Naive thymus-derived CD4-positive, alpha-beta T cell (primary cell): ENCODE results near the gene UGT2B15. TPM values are rescaled to one million over a fixed set of nuclear protein-coding genes. Genes with fewer than 3 reads are reported as not detected.
"Not testable (repeated sequence)": the region's sequence is repeated elsewhere in the genome, so short reads cannot be mapped to it uniquely, and the experiment has no call there.

Experiments used
- ATAC-seq: fragments of 150-1000 bp; cut with Tn5 transposase; 2 replicates; pipeline ENCODE4 v1.10.0; 2021; ENCODE audit warnings: mild to moderate bottlenecking, moderate library complexity
- CTCF ChIA-PET: fragments of 350-600 bp; sonication (Branson Sonifier 250); formaldehyde crosslinking; loops from one replicate; lab custom pipeline; 2021; ENCODE audit warnings: antibody characterized with exemption; lab: Charles Lee
- POLR2A ChIA-PET: fragments of 350-600 bp; sonication (Branson Sonifier 250); formaldehyde crosslinking; loops from one replicate; lab custom pipeline; 2021; ENCODE audit warnings: antibody characterized with exemption, inconsistent platforms; lab: Charles Lee
- DNase-seq, 9 donors: peaks; one replicate each; pipeline versions ENCODE4 v3.0.0 to v3.0.0-alpha.2; 2020 to 2022; ENCODE audit warnings: mixed read lengths in 1 of 9
- H3K27ac ChIP-seq: one replicate; pipeline ENCODE4 v1.7.0; 2013; ENCODE audit warnings: mild to moderate bottlenecking, low read depth, low read length, moderate library complexity
- H3K27me3 ChIP-seq, 2 donors: one replicate each; pipeline ENCODE4 v1.7.0; 2013; ENCODE audit warnings: low read length in 2 of 2, mild to moderate bottlenecking in 2 of 2, moderate library complexity in 2 of 2; ENCODE audit not compliant: control insufficient read depth in 2 of 2, insufficient read depth in 2 of 2
- H3K36me3 ChIP-seq, 3 experiments: 1 replicate in 2 of 3; 2 replicates in 1 of 3; pipeline ENCODE4 v1.7.0; 2013; ENCODE audit warnings: low read length in 3 of 3, mild to moderate bottlenecking in 3 of 3, moderate library complexity in 1 of 3; ENCODE audit not compliant: insufficient read depth in 3 of 3, control insufficient read depth in 2 of 3
- H3K4me1 ChIP-seq, 2 donors: one replicate each; pipeline ENCODE4 v1.7.0; 2013; ENCODE audit warnings: low read length in 2 of 2, mild to moderate bottlenecking in 2 of 2, moderate library complexity in 1 of 2; ENCODE audit not compliant: control insufficient read depth in 2 of 2, insufficient read depth in 2 of 2
- H3K4me3 ChIP-seq: 2 replicates; pipeline ENCODE4 v1.7.0; 2013; ENCODE audit warnings: mild to moderate bottlenecking, low read length
- H3K9me3 ChIP-seq, 3 experiments: 1 replicate in 2 of 3; 2 replicates in 1 of 3; pipeline ENCODE4 v1.7.0; 2013; ENCODE audit warnings: low read length in 3 of 3; ENCODE audit not compliant: control insufficient read depth in 2 of 3
- H3K27ac Mint-ChIP-seq, 9 donors: one replicate each; pipeline ENCODE4 v1.8.0; 2020 to 2022; ENCODE audit warnings: mixed read lengths in 9 of 9, mild to moderate bottlenecking in 8 of 9, moderate library complexity in 5 of 9, inconsistent platforms in 2 of 9
- H3K27me3 Mint-ChIP-seq, 5 donors: one replicate each; pipeline ENCODE4 v1.8.0; 2021 to 2022; ENCODE audit warnings: mixed read lengths in 5 of 5, mild to moderate bottlenecking in 1 of 5
- H3K36me3 Mint-ChIP-seq, 5 donors: one replicate each; pipeline ENCODE4 v1.8.0; 2020 to 2022; ENCODE audit warnings: mixed read lengths in 5 of 5, mild to moderate bottlenecking in 3 of 5, inconsistent platforms in 1 of 5
- H3K4me1 Mint-ChIP-seq, 7 donors: one replicate each; pipeline ENCODE4 v1.8.0; 2020 to 2022; ENCODE audit warnings: mixed read lengths in 7 of 7, mild to moderate bottlenecking in 3 of 7, inconsistent platforms in 1 of 7
- H3K4me3 Mint-ChIP-seq, 10 donors: one replicate each; pipeline ENCODE4 v1.8.0; 2020 to 2022; ENCODE audit warnings: mild to moderate bottlenecking in 10 of 10, mixed read lengths in 10 of 10, moderate library complexity in 6 of 10, inconsistent platforms in 2 of 10
- H3K9me3 Mint-ChIP-seq, 11 donors: one replicate each; pipeline ENCODE4 v1.8.0; 2020 to 2022; ENCODE audit warnings: mixed read lengths in 11 of 11, mild to moderate bottlenecking in 4 of 11, inconsistent platforms in 1 of 11, moderate library complexity in 1 of 11
- intact Hi-C, 2 donors: fragments of 100-400 bp; cut with micrococcal nuclease; formaldehyde crosslinking; loops; one replicate each; pipeline ENCODE4 v1.15.1; 2023
- polyA plus RNA-seq, 2 donors: library from polyadenylated mRNA; unstranded; fragments of 300-500 nt; fragmentation: Illumina TruSeq; gene quantifications; one replicate each; pipeline ENCODE4 v1.2.3, GENCODE V29; 2021
- total RNA-seq, 6 experiments: library from RNA in 5 of 6; stranded (reverse) in 5 of 6; gene quantifications; 1 replicate in 5 of 6; 2 replicates in 1 of 6; pipeline ENCODE4 v1.2.3 and lab custom pipeline; 2021 to 2026

The UGT2B15 gene
- total and polyA plus RNA-seq, 7 experiments from 2014 or later: not detected

DNA sequence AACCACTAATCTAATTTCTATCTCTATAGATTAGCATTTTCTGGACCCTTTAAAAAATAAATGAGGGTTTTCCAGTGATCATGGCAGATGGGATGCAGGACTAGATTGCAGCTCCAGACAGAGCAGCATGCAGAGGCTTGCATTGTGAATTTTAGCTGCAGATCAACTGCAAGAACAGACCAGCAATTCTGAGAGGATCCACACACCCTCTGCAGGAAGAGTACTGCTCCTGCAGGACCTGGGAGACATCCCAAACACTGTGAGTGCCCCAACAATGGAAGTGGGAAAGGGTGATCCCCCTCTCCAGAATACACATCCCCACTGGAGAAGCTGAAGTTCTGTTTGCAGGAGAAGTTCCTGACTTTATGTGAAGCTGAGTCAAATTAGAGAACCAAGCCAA, 765 bp upstream of the UGT2B15 start:
- H3K4me1 Mint-ChIP-seq, H3K9me3 ChIP-seq, H3K36me3 Mint-ChIP-seq, H3K27ac Mint-ChIP-seq, H3K4me3 ChIP-seq, ATAC-seq, DNase-seq, H3K9me3 Mint-ChIP-seq, H3K27ac ChIP-seq, intact Hi-C loops, POLR2A ChIA-PET, H3K4me1 ChIP-seq, H3K4me3 Mint-ChIP-seq, H3K36me3 ChIP-seq, H3K27me3 Mint-ChIP-seq, CTCF ChIA-PET, H3K27me3 ChIP-seq: not testable (repeated sequence)

DNA sequence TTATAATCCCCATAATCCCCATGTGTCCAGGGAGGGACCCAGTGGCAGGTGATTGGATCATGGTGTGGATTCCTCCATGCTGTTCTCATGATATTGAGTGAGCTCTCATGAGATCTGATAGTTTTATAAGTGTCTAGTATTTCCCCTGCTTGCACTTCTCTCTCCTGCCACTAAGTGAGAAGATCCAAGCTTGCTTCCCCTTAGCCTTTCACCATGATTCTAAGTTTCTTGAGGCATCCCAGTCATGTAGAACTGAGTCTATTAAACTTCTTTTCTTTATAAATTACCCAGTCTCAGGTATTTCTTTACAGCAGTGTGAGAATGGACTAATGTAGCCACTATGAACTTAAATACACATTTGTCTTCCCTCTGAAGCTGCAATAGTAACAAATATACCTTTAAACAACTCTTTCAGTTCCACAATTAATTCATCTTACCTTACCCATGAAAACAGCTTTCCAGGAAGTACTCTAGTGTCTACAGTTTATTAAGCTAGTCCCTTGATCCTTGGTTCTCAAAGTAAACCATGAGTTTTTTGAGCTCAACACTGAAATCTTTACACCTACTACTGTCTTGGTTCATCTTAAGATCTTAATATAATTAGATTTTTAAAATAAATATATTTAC, 1.8 kb downstream of the UGT2B15 start:
- H3K9me3 Mint-ChIP-seq, H3K27ac Mint-ChIP-seq, H3K27me3 Mint-ChIP-seq, ATAC-seq, H3K36me3 Mint-ChIP-seq, H3K27ac ChIP-seq, intact Hi-C loops, DNase-seq, CTCF ChIA-PET, H3K36me3 ChIP-seq, H3K4me1 Mint-ChIP-seq, H3K4me1 ChIP-seq, H3K9me3 ChIP-seq, H3K4me3 Mint-ChIP-seq, POLR2A ChIA-PET, H3K4me3 ChIP-seq, H3K27me3 ChIP-seq: not testable (repeated sequence)

DNA sequence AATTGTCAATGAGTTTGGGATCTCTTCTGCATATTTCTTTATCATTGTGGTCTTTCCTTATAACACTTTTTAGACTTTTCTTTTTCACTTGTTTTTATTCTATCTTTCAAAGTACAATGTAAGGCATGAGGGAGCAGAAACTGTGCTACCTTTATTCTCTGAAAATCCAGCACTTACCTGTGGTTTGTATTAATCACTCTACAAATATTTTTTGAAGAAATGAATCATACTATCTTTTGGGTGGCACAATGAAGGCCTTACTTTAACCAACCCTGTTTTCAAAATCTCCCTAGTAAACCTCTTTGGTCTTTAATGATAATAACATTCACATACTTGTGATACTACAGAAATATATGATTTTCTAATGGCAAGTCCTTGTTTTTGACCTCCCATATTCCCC, 2.9 kb downstream of the UGT2B15 start:
- H3K36me3 Mint-ChIP-seq, H3K27ac Mint-ChIP-seq, DNase-seq, H3K27me3 Mint-ChIP-seq, H3K27me3 ChIP-seq, H3K4me1 ChIP-seq, H3K9me3 Mint-ChIP-seq, H3K4me1 Mint-ChIP-seq, H3K27ac ChIP-seq, H3K36me3 ChIP-seq, intact Hi-C loops, H3K4me3 ChIP-seq, H3K9me3 ChIP-seq, CTCF ChIA-PET, ATAC-seq, POLR2A ChIA-PET, H3K4me3 Mint-ChIP-seq: not testable (repeated sequence)

DNA sequence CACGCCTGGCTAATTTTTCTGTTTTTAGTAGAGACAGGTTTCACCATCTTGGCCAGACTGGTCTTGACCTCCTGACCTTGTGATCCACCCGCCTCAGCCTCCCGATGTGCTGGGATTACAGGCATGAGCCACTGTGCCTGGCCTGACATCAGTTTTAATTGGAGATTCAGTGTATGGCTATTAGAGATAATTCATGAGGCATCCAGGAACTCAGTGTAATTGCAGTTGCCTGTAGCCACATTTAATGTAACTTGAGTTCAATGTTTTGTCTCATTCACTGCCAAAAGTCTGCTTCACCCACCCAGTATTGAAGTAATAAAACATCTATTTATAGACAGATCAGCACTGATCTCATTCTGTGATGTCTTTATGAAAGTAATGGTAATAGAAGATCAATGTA, 5.7 kb downstream of the UGT2B15 start:
- H3K27ac Mint-ChIP-seq, H3K27me3 ChIP-seq, CTCF ChIA-PET, intact Hi-C loops, H3K4me3 ChIP-seq, DNase-seq, H3K36me3 Mint-ChIP-seq, H3K27ac ChIP-seq, H3K36me3 ChIP-seq, H3K4me1 ChIP-seq, ATAC-seq, H3K4me3 Mint-ChIP-seq, H3K4me1 Mint-ChIP-seq, H3K9me3 Mint-ChIP-seq, H3K9me3 ChIP-seq, POLR2A ChIA-PET, H3K27me3 Mint-ChIP-seq: not testable (repeated sequence)

DNA sequence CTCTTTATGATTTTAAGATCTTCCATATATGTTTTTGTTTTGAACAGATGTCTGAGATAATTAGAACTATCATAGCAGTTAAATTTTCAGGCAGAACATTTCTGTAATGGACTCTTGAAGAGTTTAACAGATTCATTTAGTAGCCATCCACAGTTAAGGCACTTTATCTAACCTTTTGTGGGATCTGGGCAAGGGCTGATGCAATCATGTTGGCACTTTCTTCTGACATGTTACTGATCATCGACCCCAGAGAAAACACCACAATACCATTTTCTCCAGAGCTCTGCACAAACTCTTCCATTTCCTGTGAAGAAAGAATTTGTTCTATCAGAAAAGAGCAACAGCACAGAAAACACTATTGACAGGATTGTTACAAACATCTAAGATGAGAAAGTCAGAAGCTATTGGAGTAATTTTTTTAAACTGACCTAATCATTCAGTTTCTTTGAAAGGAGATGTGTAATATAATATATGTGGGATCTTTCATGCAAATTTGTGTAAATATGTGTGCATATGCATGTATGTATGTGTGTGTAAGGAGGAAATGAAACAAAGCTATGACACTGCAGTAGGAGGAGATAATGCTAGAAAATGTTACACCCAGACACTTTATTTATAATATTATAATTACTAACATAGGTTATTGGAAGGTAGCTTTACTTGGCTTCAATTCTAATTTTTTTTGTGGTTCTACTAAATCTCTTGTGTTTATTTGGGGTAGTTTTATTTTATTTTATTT, 7.4 kb downstream of the UGT2B15 start:
- H3K36me3 ChIP-seq: not testable (repeated sequence)

DNA sequence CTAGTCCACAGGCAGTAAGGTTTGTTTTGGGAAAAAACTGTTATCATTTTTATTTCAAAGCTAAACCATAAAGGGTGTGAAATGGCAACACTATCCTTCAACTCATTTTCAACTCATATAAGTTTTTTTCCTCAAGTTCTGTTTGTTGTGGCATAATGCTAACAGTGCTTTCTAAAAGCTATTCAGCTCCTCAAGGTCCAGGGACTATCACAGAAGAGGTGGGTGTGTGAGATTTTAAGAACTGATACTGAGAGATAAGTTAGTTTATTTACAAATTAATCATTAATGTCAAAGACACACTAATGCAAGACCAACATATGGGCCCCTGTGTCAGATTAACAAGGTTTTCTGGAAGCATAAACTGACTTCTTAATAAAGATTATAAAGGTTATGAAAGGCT, 11.8 kb downstream of the UGT2B15 start:
- Mint-ChIP-seq H3K27ac (no peak overlapping the region), H3K36me3 (no peaks in the 10 kb centered on the region), H3K4me3 (no peak overlapping the region), H3K4me1 (peaks cover 0 to 3% (median 0%) of the 10 kb centered on the region in 7 donors), H3K27me3 (no peaks in the 10 kb centered on the region), H3K9me3 (peaks cover 0 to 1% (median 0%) of the 10 kb centered on the region in 11 donors)
- no peaks in the 10 kb centered on the region for H3K9me3 ChIP-seq
- ATAC-seq: no peak
- H3K27me3 ChIP-seq: no peaks in the 10 kb centered on the region
- intact Hi-C loops: no loop called here
- no peaks in the 10 kb centered on the region for H3K36me3 ChIP-seq
- DNase-seq: no peak
- H3K4me1 ChIP-seq: no peaks in the 10 kb centered on the region
- POLR2A ChIA-PET: no interaction called here
- H3K27ac ChIP-seq: no peak overlapping the region
- CTCF ChIA-PET: no interaction called here
- H3K4me3 ChIP-seq: no peak overlapping the region

More for the DNA sequence above, 7.4 kb downstream of the UGT2B15 start:
- H3K27ac Mint-ChIP-seq, H3K4me1 Mint-ChIP-seq, DNase-seq, H3K4me3 ChIP-seq, H3K9me3 ChIP-seq, intact Hi-C loops, ATAC-seq, H3K27ac ChIP-seq, H3K27me3 Mint-ChIP-seq, H3K9me3 Mint-ChIP-seq, H3K4me1 ChIP-seq, H3K27me3 ChIP-seq, CTCF ChIA-PET, POLR2A ChIA-PET, H3K4me3 Mint-ChIP-seq, H3K36me3 Mint-ChIP-seq: not testable (repeated sequence)

DNA sequence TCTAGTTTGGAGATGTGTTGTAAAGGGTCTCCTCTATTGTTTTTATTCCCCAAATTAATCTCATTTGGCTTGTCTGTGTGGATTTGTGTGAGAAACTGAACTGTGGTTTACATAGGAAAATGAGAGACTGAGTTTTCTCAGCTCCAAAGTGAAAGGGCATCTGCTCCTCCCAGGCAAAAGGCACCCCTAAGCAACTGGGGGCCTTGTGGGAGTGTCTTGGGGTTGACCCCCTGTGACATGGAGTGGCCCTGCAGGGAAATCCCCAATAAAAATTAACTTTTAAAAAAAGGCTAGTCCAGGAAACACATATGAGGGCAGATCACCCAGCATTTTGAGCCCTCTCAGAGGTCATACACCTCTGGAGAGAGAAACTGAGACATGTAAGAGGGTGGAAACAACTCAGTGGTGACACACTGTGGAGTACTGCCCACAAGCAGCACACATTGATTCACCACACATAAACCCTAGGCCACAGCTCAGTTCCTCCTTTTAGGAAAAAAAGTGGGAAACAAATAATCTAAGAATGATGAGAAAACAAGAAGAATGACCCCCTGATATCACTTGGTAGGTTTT, 13.3 kb downstream of the UGT2B15 start:
- H3K36me3 Mint-ChIP-seq, H3K27me3 ChIP-seq, DNase-seq, H3K27ac Mint-ChIP-seq, H3K4me1 ChIP-seq, H3K27me3 Mint-ChIP-seq, intact Hi-C loops, H3K4me3 ChIP-seq, H3K9me3 Mint-ChIP-seq, H3K4me3 Mint-ChIP-seq, POLR2A ChIA-PET, H3K27ac ChIP-seq, H3K36me3 ChIP-seq, CTCF ChIA-PET, ATAC-seq, H3K4me1 Mint-ChIP-seq, H3K9me3 ChIP-seq: not testable (repeated sequence)
